EH (cell line): ENCODE results near the gene FAM107B.
A peak's percentile ranks its signal among the peaks of the same experiment; 100 is the strongest.

Source experiments
- DNase-seq: peaks from one replicate; pipeline ENCODE4 v3.0.0-alpha.2; 2015; ENCODE audit warnings: low read depth

FAM107B gene

DNA sequence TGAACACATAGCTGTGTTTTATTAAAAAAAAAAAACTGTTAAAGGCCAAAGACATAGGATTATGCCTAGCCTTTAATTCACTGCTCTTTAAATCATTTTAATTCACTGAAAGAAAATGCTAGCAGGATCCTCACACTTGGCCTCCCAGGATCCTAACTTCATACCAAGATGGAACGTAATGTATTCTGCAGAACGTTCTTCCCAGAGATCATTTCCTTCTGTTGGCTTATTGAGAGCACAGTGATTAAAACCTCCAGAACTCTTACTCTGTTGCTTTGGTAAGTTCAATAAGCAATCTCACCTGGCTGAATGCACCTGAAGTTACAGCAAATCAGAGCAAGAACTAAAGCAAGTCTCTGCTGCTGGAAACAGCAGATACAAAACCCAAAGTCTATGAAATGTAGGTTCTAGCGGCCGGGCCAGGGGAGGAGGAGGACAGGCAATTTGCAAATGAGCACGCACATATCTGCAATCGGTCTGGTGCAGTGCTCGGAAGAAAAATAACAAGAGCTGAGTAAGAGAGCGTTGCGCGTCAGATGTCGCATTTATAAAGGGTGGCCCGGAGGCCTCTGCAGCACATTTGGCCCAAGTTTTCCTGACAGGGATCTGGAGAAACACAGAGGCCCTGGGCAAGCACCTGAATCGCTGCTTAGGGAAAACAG, 193.9 kb downstream of the FAM107B start:
- peak; percentile 62 for DNase-seq

GRCh38 chr10:14579405-14579804, 195.3 kb downstream of the FAM107B start:
- peak; percentile 35 for DNase-seq

DNA sequence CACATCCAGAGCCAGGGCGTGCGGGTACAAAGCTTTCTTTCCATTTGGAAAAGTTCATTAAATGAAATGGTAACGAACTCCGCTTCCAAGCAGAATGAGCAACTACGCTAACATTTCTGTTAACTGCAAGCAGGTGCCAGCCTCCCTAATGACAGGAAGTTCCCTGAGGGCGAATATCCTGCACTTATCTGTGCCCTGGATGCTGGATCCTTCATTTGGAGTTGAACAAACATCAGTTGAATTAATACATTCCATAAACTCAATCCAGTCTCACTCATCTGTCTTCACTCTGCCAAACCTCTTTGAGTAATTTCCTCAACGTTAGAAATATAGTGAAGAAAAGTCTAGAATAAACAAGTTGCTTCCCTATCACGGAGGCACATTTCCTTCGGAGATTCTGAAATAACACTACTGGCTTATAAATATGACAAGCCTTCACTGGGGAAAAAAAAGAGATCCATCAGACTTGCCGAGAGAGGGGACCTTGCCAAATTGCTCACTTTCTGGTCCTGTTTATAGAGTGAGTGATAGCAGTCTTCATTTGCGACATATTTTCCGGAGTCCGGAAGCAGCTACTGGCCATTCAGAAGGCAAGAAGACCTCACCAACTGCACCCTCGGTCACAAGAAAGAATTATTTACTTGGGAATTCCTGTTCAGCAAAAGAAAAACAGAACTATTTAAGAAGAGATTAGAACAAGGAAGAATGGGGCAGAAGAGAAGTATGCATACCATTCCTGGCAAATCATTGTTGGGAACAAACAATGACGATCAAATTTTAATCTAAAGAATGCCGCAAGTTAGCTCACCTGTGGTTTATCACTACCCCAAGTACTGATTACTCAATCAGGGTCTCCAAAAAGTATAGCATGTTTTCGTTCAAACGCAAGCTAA, 196.4 kb downstream of the FAM107B start:
- peak; percentile 88 for DNase-seq

DNA sequence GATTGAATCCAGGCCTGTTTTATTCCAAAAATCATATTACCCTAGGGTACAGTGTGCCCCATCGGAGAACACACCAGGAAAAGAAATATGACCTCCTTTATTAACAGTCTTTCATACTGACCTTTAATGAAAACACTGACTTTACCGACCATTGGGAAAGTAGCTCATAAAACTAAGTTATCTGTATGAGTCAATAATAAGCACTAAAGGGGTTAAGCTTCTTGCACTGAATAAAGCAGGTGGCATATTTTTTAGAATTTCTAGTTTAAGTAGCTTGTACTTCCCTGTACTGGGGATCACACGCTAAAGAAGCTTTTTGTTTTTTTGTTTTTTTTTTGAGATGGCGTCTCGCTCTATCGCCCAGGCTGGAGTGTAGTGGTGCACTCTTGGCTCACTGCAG, 199.8 kb downstream of the FAM107B start:
- no peak for DNase-seq

GRCh38 chr10:14574291-14574690, 200.4 kb downstream of the FAM107B start:
- DNase-seq = no peak

DNA sequence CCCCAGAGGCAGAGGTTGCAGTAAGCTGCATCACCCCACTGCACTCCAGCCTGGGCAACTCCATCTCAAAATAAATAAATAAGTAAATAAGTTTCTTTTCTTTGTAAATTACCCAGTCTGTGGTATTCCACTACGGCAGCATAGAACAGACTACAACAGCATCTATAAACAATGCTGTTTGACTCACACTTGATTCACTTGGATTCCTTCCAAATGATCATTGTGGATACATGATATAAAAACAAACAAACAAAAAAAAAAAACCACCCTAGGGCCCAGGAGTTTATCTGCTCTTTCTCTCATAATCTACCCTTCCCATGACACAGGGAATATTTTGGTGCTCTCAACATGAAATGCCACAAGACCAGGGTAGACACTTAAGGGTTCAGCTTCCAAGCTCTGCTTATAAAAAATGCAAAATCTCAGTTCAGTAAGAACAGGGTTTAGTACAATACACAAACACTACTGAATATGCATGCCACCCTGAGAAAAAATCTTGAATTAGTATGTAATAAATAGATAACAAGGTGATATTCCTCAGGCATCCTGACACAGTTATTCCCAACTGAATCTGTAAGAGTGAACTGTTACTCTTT, 200.9 kb downstream of the FAM107B start:
- DNase-seq = peak; percentile 59

GRCh38 chr10:14572811-14573210, 201.9 kb downstream of the FAM107B start:
- no peak for DNase-seq

DNA sequence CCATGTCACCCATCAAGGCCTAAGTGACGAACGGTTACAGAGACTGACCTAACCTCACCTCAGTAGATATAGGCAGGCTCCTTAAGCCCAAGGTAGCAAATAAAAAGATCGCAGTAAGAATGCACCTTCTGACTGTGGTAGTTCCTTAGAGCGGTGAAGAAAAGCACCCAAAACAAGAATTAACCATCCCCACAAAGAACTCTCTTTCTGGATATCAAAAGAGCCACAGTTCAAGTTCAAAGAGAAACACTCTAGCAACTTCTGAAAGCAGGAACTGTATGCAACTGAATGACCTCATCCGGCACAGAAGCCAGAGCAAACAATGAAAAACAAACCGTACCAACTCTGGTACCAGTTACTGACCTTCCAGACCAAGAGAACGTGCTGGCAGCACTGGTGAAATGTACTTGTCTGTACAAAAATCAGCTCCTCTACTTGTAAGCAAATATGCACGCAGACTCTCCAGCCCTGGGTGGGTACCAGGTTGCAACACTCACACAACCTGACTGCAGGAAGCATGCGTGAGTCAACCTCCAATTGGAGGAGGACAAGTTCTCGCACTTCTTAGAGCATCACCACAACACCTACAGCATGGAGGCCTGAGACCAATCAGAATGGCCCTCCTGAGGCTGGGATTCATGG, 202.7 kb downstream of the FAM107B start:
- peak; percentile 53 for DNase-seq

DNA sequence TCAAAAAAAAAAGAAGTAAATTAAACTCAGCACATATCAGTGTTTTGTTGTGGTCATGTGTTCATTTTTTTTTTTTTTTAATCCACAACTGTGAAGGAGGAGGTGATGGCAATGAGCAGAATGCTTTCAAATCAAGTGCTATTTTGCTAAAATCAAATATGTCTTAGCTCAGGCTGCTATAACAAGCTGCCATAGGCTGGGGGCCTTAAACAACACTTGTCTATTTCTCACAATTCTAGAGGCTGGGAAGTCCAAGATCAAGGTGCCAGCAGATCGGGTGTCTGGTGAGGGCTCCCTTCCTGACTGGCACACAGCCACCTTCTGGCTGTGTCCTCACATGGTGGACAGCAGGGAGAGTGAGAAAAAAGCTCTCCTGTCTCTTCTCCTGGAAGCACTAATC, 203.9 kb downstream of the FAM107B start:
- no peak for DNase-seq

- no peak for DNase-seq
These were observed 205.2 kb downstream of the FAM107B start for GRCh38 chr10:14569274-14570060.

GRCh38 chr10:14567421-14567820, 207.3 kb downstream of the FAM107B start:
- no peak for DNase-seq

DNA sequence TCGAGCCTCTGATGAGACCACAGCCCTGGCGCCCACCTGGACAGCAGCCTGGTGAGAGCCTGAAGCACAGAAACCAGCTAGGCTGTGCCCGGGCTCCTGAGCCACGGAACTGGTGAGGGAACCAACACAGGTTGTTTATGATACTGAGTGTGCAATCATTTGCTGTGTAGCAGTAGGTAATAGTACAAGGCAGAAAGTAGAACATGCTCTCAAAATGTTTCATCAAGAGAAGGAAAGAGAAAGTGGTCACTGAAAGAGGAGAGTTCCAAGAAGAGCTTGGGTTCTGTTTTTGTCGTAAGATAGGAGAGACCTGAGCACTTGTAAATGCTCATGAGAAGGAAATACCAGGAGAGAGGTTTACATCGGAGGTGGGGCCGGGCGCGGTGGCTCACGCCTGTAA, 208.2 kb downstream of the FAM107B start:
- DNase-seq = no peak

DNA sequence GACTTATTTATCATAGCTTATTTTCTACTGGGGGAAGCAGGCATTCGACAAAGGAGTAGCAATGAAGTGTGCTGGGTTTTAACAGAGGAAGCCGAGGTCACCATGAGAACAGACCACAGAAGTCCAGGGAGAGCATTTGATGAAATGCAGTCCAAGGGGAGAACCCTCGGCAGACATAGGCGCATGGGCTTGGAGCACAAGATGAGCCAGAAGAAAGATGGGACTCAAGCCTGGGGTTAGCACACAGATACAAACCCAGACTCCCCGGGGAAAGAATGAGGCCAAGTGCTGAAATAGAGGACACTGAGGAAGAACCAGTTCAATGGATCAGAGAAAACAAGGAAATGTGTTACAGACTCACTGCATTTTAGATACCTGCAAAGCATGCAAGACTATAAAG, 209.5 kb downstream of the FAM107B start:
- DNase-seq = no peak

DNA sequence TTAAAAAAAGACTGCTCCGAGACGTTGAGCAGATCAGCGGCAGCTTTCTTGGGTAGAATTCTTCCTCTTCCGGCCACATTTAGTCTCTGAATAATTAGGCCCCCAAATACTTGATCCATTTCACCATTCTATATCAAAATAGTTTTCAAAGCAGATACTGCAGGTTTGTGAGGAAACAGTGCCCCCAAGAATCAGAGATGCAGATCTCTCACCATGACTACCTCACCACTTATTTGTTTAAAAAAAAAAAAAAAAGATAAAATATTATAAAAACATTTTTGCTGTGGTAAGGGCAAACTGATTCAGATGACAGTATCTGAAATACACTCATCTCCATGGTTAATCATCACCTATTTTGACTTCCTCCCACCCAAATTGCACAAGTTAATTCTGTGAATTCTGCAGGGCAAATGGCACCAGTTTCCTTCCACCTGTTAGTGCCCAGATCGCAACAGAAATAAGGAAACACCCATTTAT, 210.4 kb downstream of the FAM107B start:
- no peak for DNase-seq

DNA sequence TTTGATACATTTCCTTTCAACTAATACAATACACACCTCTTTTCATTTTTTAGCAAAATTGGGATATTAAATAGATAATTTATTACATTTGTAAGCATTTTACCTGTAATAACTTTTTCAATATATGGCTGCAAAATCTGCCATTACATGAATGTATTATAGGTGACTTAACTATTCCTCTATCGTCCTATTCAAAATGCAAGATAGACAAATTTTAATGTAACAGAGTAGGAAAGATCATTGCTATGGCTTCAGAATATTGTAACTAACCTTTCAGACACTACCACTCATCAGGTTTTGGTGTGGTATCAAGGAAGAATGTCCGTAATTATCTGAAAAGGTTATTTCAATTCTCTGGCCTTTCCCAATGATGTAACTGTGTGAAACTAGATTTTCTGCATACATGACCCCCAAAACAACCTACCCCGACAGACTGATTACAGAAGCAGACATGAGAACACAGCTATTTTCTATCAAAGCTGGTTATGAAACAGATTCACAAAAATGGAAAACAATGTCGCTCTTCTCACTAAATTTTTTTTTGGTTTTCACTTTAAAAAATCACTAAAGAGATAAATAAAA, 211.2 kb downstream of the FAM107B start:
- no peak for DNase-seq

- DNase-seq = no peak
These were observed 211.7 kb downstream of the FAM107B start for GRCh38 chr10:14563076-14563336.

- DNase-seq = no peak
These were observed 212.2 kb downstream of the FAM107B start for GRCh38 chr10:14562218-14563075.

GRCh38 chr10:14560791-14561765, 213.6 kb downstream of the FAM107B start:
- DNase-seq = no peak

GRCh38 chr10:14560274-14560673, 214.4 kb downstream of the FAM107B start:
- peak; percentile 71 for DNase-seq
